Esophagus muscularis mucosa (tissue), 4 donors: Measurements from ENCODE around the gene NDUFAF2.

Source experiments
- EP300 ChIP-seq: sonication (generic); formaldehyde crosslinking; IDR thresholded peaks from one replicate; pipeline ENCODE4 v1.6.1; 2017; ENCODE audit warnings: antibody characterized with exemption
- POLR2A ChIP-seq: fragments of 450-650 bp; IDR thresholded peaks from one replicate; pipeline ENCODE4 v1.6.1; 2017; ENCODE audit warnings: antibody characterized with exemption, moderate library complexity, mild to moderate bottlenecking, low read depth
- POLR2AphosphoS5 ChIP-seq, 2 donors: sonication (generic); formaldehyde crosslinking; IDR thresholded peaks; one replicate each; pipeline ENCODE4 v1.6.1; 2017; ENCODE audit warnings: antibody characterized with exemption in 2 of 2
- TF ChIP-seq, protein P1 (sequence below), 3 experiments: fragments of 200-600 bp in 2 of 3; fragments of 450-650 bp in 1 of 3; sonication (generic) in 2 of 3; IDR thresholded peaks; one replicate each; pipeline ENCODE4 v1.5.1; 2017 to 2019; ENCODE audit warnings: antibody characterized with exemption in 3 of 3, mild to moderate bottlenecking in 2 of 3, moderate library complexity in 1 of 3

DNA sequence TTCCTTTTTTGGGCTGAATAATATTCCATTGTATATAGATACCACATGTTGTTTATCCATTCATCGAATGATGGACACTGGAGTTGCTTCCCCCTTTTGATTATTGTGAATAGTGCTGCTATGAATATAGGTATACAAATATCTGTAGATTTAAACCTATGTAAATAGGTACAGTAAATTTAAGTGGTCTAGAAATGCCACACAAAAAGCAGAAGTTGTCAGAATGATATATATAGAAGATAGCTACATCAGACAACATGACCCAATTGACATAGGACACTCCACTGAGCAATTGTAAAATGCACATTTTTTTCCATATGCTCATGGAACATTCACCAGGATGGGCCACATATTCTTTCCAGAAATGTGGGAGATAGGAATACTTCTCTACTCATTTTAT is 139.7 kb downstream of the NDUFAF2 start:
- TF ChIP-seq, protein P1, sequence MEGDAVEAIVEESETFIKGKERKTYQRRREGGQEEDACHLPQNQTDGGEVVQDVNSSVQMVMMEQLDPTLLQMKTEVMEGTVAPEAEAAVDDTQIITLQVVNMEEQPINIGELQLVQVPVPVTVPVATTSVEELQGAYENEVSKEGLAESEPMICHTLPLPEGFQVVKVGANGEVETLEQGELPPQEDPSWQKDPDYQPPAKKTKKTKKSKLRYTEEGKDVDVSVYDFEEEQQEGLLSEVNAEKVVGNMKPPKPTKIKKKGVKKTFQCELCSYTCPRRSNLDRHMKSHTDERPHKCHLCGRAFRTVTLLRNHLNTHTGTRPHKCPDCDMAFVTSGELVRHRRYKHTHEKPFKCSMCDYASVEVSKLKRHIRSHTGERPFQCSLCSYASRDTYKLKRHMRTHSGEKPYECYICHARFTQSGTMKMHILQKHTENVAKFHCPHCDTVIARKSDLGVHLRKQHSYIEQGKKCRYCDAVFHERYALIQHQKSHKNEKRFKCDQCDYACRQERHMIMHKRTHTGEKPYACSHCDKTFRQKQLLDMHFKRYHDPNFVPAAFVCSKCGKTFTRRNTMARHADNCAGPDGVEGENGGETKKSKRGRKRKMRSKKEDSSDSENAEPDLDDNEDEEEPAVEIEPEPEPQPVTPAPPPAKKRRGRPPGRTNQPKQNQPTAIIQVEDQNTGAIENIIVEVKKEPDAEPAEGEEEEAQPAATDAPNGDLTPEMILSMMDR (IDR thresholded peaks at IDR 0.05) = no peak
- no peak for TF ChIP-seq POLR2A
- TF ChIP-seq EP300 = no peak
- TF ChIP-seq POLR2AphosphoS5 (IDR thresholded peaks at IDR 0.05) = no peak
